Measurements from ENCODE around the gene WASHC4.
A peak's percentile ranks its signal among the peaks of the same experiment; 100 is the strongest.

WASHC4 gene

DNA sequence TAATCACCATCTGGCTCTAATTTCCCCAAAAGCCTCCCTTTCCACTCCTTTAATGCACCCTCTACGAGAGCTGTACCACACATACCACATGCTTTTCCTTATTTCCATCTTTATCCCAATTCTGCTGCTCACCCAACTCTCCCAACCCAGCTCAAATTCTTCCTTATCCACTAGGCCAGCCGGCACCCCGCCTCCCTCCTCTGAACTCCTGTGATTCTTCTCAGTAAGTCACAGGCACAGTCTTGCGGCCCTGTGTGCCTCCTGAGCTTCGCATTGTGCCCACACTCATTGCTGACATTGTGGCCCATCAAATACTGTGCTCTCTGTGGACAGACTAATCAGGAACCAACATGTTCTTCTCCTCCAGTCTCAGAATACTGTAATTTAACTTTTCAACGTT lies 83.0 kb downstream of the WASHC4 start:
- DNase-seq, result no peak
- H3K27ac ChIP-seq, result no peak overlapping the region
- H3K27me3 ChIP-seq (ENCODE audit: insufficient read depth, low read depth, severe bottlenecking), result no peaks in the 10 kb centered on the region
- TF ChIP-seq, protein P1, sequence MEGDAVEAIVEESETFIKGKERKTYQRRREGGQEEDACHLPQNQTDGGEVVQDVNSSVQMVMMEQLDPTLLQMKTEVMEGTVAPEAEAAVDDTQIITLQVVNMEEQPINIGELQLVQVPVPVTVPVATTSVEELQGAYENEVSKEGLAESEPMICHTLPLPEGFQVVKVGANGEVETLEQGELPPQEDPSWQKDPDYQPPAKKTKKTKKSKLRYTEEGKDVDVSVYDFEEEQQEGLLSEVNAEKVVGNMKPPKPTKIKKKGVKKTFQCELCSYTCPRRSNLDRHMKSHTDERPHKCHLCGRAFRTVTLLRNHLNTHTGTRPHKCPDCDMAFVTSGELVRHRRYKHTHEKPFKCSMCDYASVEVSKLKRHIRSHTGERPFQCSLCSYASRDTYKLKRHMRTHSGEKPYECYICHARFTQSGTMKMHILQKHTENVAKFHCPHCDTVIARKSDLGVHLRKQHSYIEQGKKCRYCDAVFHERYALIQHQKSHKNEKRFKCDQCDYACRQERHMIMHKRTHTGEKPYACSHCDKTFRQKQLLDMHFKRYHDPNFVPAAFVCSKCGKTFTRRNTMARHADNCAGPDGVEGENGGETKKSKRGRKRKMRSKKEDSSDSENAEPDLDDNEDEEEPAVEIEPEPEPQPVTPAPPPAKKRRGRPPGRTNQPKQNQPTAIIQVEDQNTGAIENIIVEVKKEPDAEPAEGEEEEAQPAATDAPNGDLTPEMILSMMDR (IDR thresholded peaks at IDR 0.05; ENCODE audit: low read depth, low read length), result no peak
- H3K36me3 ChIP-seq, result peaks cover 30% of the 10 kb centered on the region
- H3K4me3 ChIP-seq (ENCODE audit: low read depth, low read length), result no peak overlapping the region
- no peaks in the 10 kb centered on the region for H3K9me3 ChIP-seq (ENCODE audit: severe bottlenecking)

DNA sequence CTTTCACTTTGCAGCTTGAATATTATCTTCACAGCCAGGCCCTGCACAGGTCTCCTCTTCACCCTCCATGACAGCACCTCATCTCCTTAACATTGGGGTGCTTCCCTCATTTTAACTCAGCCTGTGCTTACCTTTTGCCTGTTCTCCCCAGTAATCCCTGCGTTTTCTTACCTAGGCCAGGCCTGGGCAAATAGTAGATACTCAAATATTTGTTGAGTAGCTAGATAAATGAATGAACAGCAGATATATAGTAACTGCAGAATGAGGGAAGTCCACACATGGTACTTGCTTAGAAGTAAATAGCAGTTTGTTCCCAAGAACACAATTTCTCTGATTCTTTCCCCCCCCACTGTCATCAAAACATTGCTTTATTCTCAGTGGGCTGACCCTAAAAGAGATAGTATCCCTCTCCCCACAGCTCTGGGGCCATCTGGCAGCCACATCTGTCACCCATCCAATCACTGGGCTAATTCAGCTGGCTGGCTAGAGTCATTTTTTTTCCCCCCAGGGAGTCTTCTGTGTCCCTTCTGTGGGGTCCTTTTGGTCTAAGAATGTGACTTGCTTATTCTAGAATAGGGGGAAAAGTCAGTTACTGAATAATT lies 85.2 kb downstream of the WASHC4 start:
- TF ChIP-seq, protein P1 (IDR thresholded peaks at IDR 0.05; ENCODE audit: low read depth, low read length), result no peak
- peak; percentile 42 for DNase-seq
- Histone ChIP-seq H3K9me3 (ENCODE audit: severe bottlenecking) (no peaks in the 10 kb centered on the region), H3K4me3 (ENCODE audit: low read depth, low read length) (no peak overlapping the region), H3K27ac (peak overlapping the region; percentile 54), H3K36me3 (peaks cover 21% of the 10 kb centered on the region), H3K27me3 (ENCODE audit: insufficient read depth, low read depth, severe bottlenecking) (no peaks in the 10 kb centered on the region)

DNA sequence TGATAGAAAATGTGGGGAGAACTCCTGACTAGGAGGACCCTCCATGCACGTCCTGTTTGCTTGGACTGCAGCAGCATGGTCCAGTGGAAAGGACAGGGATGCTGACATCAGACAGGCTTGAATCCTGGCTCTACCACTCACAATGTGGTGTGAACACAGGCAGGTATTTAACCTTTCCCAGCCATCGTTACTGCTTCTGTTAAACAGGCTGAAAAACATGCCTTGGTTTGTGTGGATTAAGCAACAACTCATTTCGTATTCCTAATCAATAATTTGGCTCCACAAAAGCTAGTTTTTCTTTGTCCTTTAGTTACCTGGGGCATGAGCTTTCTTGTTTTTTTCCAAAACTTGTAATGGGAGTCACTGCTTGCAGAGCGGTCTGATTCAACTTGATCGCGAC lies 87.4 kb downstream of the WASHC4 start:
- Histone ChIP-seq H3K27me3 (ENCODE audit: insufficient read depth, low read depth, severe bottlenecking) (no peaks in the 10 kb centered on the region), H3K4me3 (ENCODE audit: low read depth, low read length) (no peak overlapping the region), H3K36me3 (peaks cover 13% of the 10 kb centered on the region), H3K27ac (no peak overlapping the region), H3K9me3 (ENCODE audit: severe bottlenecking) (no peaks in the 10 kb centered on the region)
- DNase-seq, result no peak
- TF ChIP-seq, protein P1 (IDR thresholded peaks at IDR 0.05; ENCODE audit: low read depth, low read length), result no peak

DNA sequence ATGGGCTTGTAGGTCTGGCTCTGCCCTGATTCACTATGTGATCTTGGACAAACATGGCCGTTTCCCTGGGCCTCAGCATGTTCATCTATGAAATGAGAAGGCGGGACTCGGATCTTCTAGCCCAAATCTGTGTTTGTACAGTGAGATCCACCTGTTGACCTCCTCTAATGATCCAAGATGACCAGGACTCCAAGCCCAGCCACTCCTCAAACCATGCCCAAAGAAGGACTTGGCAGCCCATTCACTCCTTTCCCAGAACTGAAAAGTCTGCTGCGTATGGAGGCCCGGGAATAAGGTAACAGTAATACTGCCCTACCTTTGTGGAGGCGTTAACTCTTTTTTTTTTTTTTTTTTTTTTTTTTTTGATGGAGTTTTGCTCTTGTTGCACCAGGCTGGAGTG lies 88.6 kb downstream of the WASHC4 start:
- DNase-seq, result no peak
- TF ChIP-seq, protein P1 (IDR thresholded peaks at IDR 0.05; ENCODE audit: low read depth, low read length), result no peak
- H3K9me3 ChIP-seq (ENCODE audit: severe bottlenecking), result no peaks in the 10 kb centered on the region

DNA sequence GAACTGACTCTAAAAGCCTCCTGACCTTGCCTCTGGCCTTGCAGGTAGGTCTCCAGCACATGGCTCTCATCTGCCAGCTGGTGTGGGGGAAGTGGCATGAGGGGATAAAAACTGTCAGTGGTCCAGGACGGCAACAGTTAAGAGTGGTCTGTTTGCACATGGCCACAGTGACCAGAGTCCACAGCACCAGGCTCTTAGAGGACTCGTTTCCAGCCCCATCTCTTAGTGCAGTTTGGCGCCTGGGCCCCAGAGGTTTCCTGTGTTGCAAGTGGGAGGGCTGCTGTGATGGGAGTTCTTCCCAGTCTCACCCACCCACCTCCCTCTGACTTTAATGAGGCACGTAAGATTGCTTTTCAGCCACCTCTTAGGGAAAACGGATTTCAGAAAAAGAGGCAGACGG lies 91.4 kb downstream of the WASHC4 start:
- TF ChIP-seq, protein P1 (IDR thresholded peaks at IDR 0.05; ENCODE audit: low read depth, low read length), result no peak
- Histone ChIP-seq H3K9me3 (ENCODE audit: severe bottlenecking) (no peaks in the 10 kb centered on the region), H3K27ac (peak overlapping the region; percentile 29; the same call in 1 of the 2 replicates), H3K4me3 (ENCODE audit: low read depth, low read length) (no peak overlapping the region), H3K27me3 (ENCODE audit: insufficient read depth, low read depth, severe bottlenecking) (no peaks in the 10 kb centered on the region), H3K36me3 (peaks cover 8% of the 10 kb centered on the region)
- peak; percentile 33 for DNase-seq

More for the DNA sequence above, 88.6 kb downstream of the WASHC4 start:
- H3K27me3 ChIP-seq (ENCODE audit: insufficient read depth, low read depth, severe bottlenecking), result no peaks in the 10 kb centered on the region
- no peak overlapping the region for H3K4me3 ChIP-seq (ENCODE audit: low read depth, low read length)
- H3K27ac ChIP-seq, result no peak overlapping the region
- peaks cover 13% of the 10 kb centered on the region for H3K36me3 ChIP-seq

DNA sequence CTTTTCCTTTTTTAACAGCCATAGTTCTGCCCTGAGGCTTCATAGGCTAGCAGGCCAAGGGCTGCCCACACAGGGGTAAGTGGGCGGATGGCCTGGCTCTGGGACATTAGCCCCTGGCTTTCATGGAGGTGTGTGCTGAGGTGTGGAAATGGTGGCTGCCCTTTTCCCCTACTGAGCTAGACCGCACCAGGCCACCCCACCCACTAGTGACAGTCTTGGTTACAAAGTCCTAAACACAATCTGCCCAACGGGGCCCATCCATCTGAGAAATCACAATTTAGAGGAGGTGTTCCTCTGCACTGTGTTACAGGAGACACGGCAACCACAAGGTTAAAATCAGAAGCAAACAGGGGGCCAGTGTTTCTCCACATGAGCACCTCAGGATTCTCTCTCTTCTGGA lies 92.9 kb downstream of the WASHC4 start:
- Histone ChIP-seq H3K27me3 (ENCODE audit: insufficient read depth, low read depth, severe bottlenecking) (no peaks in the 10 kb centered on the region), H3K9me3 (ENCODE audit: severe bottlenecking) (no peaks in the 10 kb centered on the region), H3K36me3 (no peaks in the 10 kb centered on the region; the same call in 1 of the 2 replicates), H3K27ac (no peak overlapping the region), H3K4me3 (ENCODE audit: low read depth, low read length) (no peak overlapping the region)
- no peak for DNase-seq
- TF ChIP-seq, protein P1 (IDR thresholded peaks at IDR 0.05; ENCODE audit: low read depth, low read length), result no peak

Measured in WERI-Rb-1 (cell line).